HL-60/S4 (cell line): ENCODE data around the gene SH2D3A.

Experiments used
- in situ Hi-C: fragments of 300-500 bp; cut with MboI; formaldehyde crosslinking; loops from 2 replicates; pipeline ENCODE4 v1.14.3; 2022; ENCODE audit warnings: low sequenced_read_pairs

The SH2D3A gene

GRCh38 chr19:6738787-6739389 lies 28.3 kb downstream of the SH2D3A start:
- in situ Hi-C loops, result no loop called here

DNA sequence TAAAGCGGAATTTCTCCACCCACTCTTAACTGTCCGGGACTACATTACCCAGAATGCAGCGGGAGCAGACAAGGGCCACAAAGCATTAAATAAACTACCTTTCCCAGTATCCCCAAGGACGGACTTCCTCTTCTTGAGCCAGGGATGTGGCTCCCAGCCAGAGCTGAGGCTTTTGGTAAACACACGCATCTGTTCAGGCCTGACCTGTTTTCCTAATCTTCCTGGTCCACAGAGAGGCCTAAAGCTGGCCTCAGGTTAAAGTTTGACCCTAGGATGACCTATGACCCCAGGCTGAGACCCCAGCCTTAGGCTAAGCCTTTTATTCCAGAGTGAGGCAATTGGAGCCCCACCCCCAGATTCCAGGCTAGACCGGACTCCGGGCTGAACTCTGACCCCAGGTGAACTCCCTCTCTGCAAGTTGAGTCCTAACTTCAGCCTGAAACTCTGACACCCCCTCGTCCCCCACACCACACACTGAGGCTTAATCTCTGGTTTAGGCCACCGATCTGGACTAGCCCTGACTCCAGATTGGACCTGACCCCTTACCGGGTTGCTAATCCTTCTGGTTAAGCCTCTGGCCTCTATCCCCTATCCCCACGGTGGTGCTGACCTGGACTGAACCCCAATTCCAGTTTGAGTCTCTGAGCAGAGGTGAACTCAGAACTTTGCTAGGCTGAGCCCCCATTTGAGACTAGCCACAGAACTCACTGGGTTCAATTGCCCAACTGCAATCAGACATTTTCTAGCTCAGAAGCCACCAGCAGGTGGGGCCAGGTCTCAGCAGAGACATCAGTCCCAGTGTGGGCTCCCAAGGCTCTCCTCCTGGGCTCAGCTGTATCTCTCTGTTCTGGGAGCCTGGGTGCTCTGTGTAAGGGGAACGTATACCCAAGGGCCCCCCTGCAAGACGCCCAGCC lies 29.1 kb downstream of the SH2D3A start:
- in situ Hi-C loops, result no loop called here

- in situ Hi-C loops, result no loop called here
Measured at GRCh38 chr19:6737284-6737872, 29.9 kb downstream of the SH2D3A start, which contains the start of gene GPR108. GPR108 (minus strand) TSS chr19:6737580; CDS start chr19:6737576, 4 bp downstream.

- in situ Hi-C loops, result no loop called here
Measured at GRCh38 chr19:6736917-6737283, 30.3 kb downstream of the SH2D3A start.

- in situ Hi-C loops, result no loop called here
Measured at GRCh38 chr19:6736169-6736916, 30.9 kb downstream of the SH2D3A start.

DNA sequence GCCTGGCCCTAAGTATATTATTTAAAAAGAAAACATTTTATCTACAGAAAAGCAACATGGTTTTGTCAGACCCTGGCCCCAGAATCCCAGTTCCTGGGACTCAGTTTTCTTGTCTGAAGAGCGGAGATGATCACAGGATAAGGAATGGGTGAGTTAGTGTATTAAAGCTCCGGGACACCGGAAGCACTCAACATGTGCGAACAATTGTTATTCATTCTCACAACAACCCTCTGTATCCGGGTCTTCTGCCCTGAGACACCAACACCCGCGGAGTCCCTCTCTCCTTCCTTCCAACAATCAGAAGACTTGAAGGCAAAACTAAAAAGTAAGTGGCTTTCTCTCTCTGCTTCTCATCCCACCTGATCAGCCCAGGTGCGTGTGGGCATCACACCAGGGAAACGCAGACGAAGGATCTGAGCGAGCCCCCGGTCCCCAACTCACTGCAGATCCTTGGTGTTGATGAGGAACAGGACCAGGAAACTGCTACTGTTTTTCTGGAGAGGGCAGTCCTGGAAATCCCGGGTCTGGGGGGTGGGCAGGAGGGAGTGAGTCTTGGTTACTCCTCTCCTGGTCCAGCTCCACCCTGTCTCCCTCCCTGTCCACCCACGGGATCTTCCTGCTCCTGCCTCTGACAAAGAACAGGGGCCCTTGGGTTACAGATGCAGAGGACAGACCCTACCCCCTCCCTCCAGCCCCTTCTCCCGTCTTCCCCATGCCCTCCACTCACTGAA lies 31.9 kb downstream of the SH2D3A start:
- in situ Hi-C loops, result no loop called here

DNA sequence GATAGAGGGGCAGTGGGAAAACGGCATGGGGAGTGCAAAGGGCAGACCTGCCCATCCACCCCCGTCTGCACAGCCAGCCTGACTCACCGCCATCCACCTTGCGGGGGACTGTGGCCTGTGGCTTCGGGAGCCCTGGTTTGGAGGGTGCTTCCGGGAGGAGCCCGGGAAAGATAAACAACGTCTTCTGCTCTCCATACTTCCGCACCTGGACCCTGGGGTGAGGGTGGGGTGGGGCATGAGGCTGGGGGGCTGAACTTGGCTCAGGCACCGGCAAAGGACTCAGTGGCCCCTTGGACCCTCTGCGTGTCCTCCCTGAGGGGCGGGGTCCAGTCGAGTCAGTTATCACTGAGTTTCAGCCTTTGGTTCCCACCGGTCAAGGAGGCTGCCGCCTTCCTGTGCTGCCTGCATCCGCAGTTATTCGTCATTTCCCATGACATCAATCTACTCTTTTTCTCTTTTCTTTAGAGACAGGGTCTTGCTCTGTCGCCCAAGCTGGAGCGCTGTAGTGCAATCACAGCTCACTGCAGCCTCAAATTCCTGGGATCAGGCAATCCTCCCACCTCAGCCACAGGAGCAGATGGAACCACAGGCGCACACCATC lies 33.0 kb downstream of the SH2D3A start:
- in situ Hi-C loops, result no loop called here

DNA sequence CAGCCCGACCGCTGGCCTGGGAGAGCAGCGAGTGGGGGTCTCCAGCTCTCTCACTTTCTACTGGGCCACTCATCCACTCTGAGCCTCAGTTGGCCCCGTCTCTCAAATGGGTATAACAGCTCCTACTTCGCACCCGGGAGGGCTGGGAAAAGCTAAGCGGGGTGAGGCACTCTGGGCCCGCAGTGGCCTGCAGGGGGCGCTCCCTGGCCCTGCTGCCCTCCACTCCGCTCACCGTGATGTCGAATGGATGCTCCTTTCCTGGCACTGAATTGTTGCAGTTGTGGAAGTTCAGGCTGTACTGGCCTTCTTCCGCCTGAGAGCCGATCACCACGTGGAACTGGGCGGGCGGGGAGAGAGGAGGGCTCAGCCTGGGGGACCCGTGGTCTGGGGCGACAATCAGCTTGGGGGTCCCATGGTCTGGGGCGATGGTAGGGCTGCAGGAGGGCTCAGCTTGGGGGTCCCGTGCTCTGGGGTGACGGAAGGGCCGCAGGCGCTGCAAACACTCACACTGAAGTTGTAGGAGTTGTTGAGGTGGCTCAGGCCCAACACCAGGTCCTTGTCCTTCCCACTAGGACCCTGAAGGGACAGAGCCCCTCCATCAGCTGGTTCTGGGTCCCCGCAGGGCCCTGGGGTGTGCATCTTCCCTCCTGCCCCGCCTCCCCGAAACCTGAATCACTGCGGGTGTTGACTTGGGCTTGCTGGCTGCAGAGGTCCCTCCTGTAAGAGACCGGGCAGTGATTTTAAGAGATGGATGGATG lies 33.7 kb downstream of the SH2D3A start:
- in situ Hi-C loops, result no loop called here

DNA sequence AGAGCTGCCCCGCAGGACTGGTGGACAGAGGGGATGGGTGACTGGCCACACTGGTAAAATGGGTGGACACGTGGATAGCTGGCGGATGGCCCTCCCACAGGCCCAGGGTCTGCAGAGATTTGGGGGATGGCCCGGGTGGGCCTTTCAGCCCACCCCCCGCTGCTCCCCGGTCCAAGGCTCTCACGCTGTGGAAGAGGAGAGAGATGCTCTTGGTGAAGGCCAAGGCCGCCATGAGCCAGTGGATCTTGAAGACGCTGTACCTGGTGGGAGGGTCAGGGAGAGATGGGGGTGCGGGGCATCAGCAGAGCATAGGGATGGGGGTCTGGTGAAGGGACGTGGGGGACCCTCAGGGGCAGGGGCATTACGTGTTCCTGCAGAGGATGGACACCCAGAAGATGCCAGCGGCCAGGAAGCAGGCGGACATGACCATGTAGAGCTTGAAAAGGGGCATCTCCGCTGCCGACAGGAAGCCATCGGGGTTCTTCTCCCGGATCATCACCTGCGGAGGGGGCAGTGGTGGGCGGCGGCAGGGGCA lies 34.4 kb downstream of the SH2D3A start:
- in situ Hi-C loops, result no loop called here

GRCh38 chr19:6731822-6732221 lies 35.4 kb downstream of the SH2D3A start:
- in situ Hi-C loops, result no loop called here

GRCh38 chr19:6730941-6731670 lies 36.1 kb downstream of the SH2D3A start:
- in situ Hi-C loops, result no loop called here

DNA sequence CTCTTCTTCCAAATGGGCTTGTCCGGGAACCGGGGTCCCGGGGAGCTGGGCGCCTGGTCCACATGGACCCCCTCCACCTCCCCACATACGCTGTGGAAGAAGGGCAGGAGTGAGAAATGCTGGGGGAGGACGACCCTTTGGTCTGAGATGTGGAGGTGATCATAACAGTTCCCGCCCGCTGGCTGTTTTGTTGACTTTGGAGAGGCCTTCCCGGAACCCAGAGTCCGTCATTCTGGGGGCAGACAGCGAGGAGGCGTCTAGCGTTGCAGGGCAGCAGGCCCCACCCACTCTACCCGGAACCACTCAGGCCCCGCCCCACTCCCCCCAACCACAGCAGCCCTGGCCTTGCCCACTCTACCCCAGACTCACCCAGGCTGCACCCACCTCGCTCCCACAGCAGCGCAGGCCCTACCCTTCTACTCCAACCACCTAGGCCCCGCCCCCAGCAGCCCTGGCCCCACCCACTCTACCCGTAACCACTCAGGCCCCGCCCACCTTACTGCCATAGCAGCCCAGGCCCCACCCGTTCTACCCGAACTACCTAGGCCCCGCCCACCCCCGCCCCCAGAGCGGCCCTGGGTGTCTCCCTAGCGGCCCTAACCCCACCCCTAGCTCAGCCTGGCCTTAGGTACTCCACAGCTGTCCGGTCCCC lies 37.0 kb downstream of the SH2D3A start:
- in situ Hi-C loops, result no loop called here

DNA sequence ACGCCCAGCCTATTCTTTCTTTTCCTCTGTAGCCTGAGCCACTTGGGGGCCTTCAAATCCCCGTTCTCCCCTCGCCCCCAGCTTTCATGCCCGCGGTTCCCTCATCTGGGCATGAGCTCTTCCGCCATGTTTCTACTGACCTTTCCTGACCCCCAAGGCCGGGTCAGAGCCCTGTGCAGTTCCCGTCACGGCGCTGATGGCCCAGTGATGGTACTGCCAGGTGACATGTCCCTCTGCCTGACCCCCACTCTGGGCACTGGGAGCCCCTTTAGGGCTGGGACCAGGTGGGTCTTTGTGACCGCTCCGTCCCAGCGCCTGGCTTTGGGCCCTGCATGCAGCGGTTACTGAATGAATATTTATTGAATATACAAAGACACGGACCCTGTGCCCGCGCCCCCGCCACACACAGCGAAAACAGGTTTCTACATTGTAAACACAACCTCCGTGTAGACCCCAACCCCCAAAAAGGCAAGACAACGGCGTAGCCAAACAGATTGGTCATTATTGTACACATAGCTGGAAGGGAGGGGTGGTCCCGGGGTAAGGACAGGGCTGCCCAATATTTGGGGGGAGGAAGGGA lies 37.6 kb downstream of the SH2D3A start:
- in situ Hi-C loops, result no loop called here

DNA sequence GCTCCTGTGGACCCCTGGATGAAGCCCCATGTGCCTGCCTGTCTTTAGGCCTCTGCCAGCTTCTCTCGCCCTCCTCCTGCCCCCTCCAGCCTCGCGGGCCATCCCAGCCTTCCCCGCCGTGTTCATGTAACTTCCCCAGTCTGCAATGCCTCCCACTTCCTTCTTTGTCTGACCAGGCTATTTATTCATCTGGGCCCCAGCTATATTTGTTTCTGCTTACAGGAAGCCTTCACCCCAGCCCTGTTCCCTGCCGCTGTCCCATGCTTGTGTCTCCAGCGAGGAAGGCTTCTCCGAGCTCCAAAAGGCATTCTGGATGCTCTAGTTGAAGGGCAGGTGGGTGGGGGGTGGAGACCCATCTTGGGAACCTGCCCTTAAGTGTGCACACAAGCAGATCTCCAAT lies 38.9 kb downstream of the SH2D3A start:
- in situ Hi-C loops, result no loop called here

DNA sequence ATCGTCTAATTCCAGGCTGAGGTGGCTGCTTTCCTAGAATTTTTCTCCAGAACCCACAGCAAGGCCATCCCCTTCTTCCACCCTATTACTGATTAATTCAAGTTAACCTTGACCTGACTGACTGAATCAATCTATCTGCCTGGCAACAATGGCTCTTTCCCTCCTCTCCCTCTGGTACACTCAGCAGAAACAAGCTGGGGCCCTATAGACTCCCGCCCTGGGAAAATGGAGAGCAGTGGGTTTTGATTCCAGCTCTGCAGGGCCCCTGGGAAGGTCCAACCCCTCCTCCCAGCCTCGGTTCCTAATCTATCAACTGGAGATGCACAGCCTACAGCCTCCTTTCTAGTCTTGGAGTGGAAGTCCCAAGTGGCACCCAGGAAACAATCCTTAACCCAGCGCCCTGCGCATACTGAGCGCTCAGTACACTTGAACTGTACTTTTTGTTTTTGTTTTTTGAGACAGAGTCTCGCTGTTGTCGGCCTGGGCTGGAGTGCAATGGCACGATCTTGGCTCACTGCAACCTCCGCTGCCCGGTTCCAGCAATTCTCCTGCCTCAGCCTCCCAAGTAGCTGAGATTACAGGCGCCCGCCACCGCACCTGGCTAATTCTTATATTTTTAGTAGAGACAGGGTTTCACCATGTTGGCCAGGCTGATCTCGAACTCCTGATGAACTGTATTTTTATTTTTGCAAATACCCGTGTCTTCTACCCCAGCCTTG lies 41.6 kb downstream of the SH2D3A start:
- in situ Hi-C loops, result no loop called here

DNA sequence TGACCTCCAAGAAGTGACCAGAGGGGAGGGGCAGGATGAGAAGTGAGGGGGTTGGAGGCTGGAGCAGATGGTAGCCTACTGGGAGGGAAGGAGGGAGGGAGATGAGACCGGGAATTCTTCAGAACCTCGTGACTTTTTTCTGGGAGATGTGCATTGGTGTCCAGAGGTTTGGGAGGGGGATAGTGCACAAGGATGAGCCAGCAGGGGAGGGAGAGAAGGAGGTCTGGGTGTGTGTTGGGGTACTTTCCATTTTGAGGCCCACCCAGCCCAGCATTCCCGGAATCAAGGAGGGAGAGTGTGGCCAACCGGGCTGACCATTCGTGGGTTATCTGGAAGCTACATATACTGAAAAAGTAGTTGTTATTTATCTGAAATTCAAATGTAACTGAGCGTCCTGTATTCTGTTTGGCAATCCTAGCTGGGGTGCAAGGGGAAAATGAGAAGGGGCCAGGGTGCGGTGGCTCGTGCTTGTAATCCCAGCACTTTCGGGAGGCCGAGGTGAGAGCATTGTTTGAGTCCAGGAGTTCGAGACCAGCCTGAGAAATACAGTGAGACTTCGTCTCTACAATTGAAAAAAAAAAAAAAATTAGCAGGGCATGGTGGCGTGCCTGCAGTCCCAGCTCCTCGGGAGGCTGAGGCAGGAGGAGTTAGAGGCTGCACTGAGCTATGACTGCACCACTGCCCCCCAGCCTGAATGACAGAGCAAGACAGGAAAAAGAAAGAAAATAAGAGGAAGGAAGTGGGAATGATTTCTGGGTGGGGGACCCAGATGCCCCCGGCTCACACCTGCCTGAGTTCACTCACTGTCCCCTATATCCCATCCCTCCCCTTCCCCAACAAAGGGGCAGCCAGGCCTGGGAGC lies 42.4 kb downstream of the SH2D3A start:
- in situ Hi-C loops, result no loop called here
